H1 (cell line): ENCODE results near the gene RENBP. TPM values are rescaled to one million over a fixed set of nuclear protein-coding genes. Genes with fewer than 3 reads are reported as not detected.

Experiments used
- CTCF ChIA-PET: fragments of 300-600 bp; sonication (Branson Sonifier 250); formaldehyde crosslinking; loops from one replicate; lab custom pipeline; 2021; ENCODE audit not compliant: partially characterized antibody; lab: Charles Lee
- POLR2A ChIA-PET: fragments of 300-600 bp; sonication (Branson Sonifier 250); formaldehyde crosslinking; loops from one replicate; lab custom pipeline; 2021; ENCODE audit warnings: inconsistent platforms; ENCODE audit not compliant: partially characterized antibody; lab: Charles Lee
- DNase-seq, 2 experiments: peaks; one replicate each; pipeline versions ENCODE4 v3.0.0 to v3.0.0-alpha.2; 2010 to 2022; ENCODE audit warnings: low spot score in 2 of 2, low read depth in 1 of 2, mixed read lengths in 1 of 2
- FAIRE-seq: peaks from 2 replicates; lab custom pipeline; 2011; peaks lifted over from hg19 to GRCh38; lab: Jason Lieb, UNC
- H2AFZ ChIP-seq: 2 replicates; pipeline ENCODE4 v1.8.1; 2012; ENCODE audit warnings: low read length, inconsistent platforms
- H2AK5ac ChIP-seq: 2 replicates; pipeline ENCODE4 v1.6.1; 2013; ENCODE audit warnings: low read depth, low read length
- H2BK120ac ChIP-seq: replicated peaks from 2 replicates; pipeline ENCODE3; 2013; ENCODE audit warnings: low read depth, low read length, inconsistent platforms
- H2BK12ac ChIP-seq: 2 replicates; pipeline ENCODE4 v1.6.1; 2013; ENCODE audit warnings: low read depth, low read length
- H2BK15ac ChIP-seq: 2 replicates; pipeline ENCODE4 v1.6.1; 2013; ENCODE audit warnings: low read length
- H2BK20ac ChIP-seq: 2 replicates; pipeline ENCODE4 v1.6.1; 2013; ENCODE audit warnings: low read length
- H2BK5ac ChIP-seq: 2 replicates; pipeline ENCODE4 v1.6.1; 2013; ENCODE audit warnings: low read depth, low read length
- H3K14ac ChIP-seq: 2 replicates; pipeline ENCODE4 v1.6.1; 2013; ENCODE audit warnings: inconsistent platforms; ENCODE audit not compliant: insufficient read length
- H3K18ac ChIP-seq: 2 replicates; pipeline ENCODE4 v1.6.1; 2013; ENCODE audit warnings: low read length; ENCODE audit errors: extremely low read depth
- H3K23ac ChIP-seq: 2 replicates; pipeline ENCODE4 v1.6.1; 2013; ENCODE audit warnings: inconsistent platforms; ENCODE audit not compliant: insufficient read length
- H3K23me2 ChIP-seq: 2 replicates; pipeline ENCODE4 v1.6.1; 2013; ENCODE audit warnings: low read depth, low read length
- H3K27ac ChIP-seq: 2 replicates; pipeline ENCODE4 v1.6.1; 2011; ENCODE audit warnings: low read depth, low read length, inconsistent platforms
- H3K27me3 ChIP-seq, 4 experiments: replicated peaks in 1 of 4; 1 replicate in 1 of 4; 2 replicates in 3 of 4; pipeline versions ENCODE4 v1.6.1 to v1.8.1; 2011 to 2013; ENCODE audit warnings: low read length in 3 of 4, mild to moderate bottlenecking in 3 of 4, inconsistent platforms in 2 of 4, mixed read lengths in 2 of 4, moderate library complexity in 1 of 4; ENCODE audit not compliant: control insufficient read depth in 3 of 4, insufficient read depth in 3 of 4; ENCODE audit errors: extremely low read depth in 1 of 4
- H3K36me3 ChIP-seq, 4 experiments: 2 replicates each; pipeline versions ENCODE4 v1.6.1 to v1.8.1; 2011 to 2013; ENCODE audit warnings: mild to moderate bottlenecking in 4 of 4, low read length in 3 of 4, moderate library complexity in 2 of 4, control low read depth in 1 of 4, inconsistent platforms in 1 of 4; ENCODE audit not compliant: insufficient read depth in 4 of 4, control insufficient read depth in 2 of 4
- H3K4ac ChIP-seq: replicated peaks from 2 replicates; pipeline ENCODE3; 2013; ENCODE audit warnings: low read length, low read depth, mixed read lengths, inconsistent platforms; ENCODE audit not compliant: insufficient read length
- H3K4me1 ChIP-seq, 4 experiments: replicated peaks in 1 of 4; 1 replicate in 1 of 4; 2 replicates in 3 of 4; pipeline versions ENCODE4 v1.6.1 to v1.8.1; 2011 to 2013; ENCODE audit warnings: low read length in 3 of 4, inconsistent platforms in 2 of 4, mixed read lengths in 1 of 4; ENCODE audit not compliant: insufficient read depth in 4 of 4, control insufficient read depth in 3 of 4
- H3K4me2 ChIP-seq, 2 experiments: 2 replicates each; pipeline versions ENCODE4 v1.6.1 to v1.8.1; 2011 to 2013; ENCODE audit warnings: low read depth in 2 of 2, low read length in 2 of 2, control low read depth in 1 of 2, inconsistent platforms in 1 of 2, mild to moderate bottlenecking in 1 of 2; ENCODE audit not compliant: insufficient read depth in 1 of 2
- H3K4me3 ChIP-seq, 4 experiments: fragments of 200-600, 300-600 bp in 1 of 4; sonication (generic), shearing (Covaris generic), sonication (Bioruptor Twin) in 1 of 4; 2 replicates each; pipeline versions ENCODE4 v1.5.1 to v1.8.1; 2011 to 2016; ENCODE audit warnings: low read length in 4 of 4, low read depth in 3 of 4, control low read depth in 2 of 4, inconsistent platforms in 2 of 4, mild to moderate bottlenecking in 2 of 4, mixed read lengths in 1 of 4, moderate library complexity in 1 of 4; ENCODE audit not compliant: insufficient read depth in 2 of 4; ENCODE audit errors: extremely low read depth in 1 of 4
- H3K56ac ChIP-seq: replicated peaks from 2 replicates; pipeline ENCODE3; 2013; ENCODE audit warnings: low read depth, mild to moderate bottlenecking, mixed read lengths, low read length, inconsistent platforms; ENCODE audit not compliant: insufficient read length
- H3K79me1 ChIP-seq: 2 replicates; pipeline ENCODE4 v1.6.1; 2013; ENCODE audit warnings: low read depth, low read length, control low read depth
- H3K79me2 ChIP-seq, 2 experiments: 2 replicates each; pipeline versions ENCODE4 v1.6.1 to v1.8.1; 2012 to 2013; ENCODE audit warnings: low read length in 2 of 2, mild to moderate bottlenecking in 2 of 2, inconsistent platforms in 1 of 2; ENCODE audit not compliant: insufficient read depth in 2 of 2, control insufficient read depth in 1 of 2
- H3K9ac ChIP-seq, 4 experiments: replicated peaks in 1 of 4; 1 replicate in 1 of 4; 2 replicates in 3 of 4; pipeline versions ENCODE4 v1.6.1 to v1.8.1; 2011 to 2013; ENCODE audit warnings: low read depth in 3 of 4, low read length in 3 of 4, control low read depth in 2 of 4, mild to moderate bottlenecking in 2 of 4, moderate library complexity in 2 of 4, inconsistent platforms in 1 of 4; ENCODE audit errors: extremely low read depth in 1 of 4
- H3K9me3 ChIP-seq, 2 experiments: 2 replicates each; pipeline versions ENCODE4 v1.6.1 to v1.8.1; 2012 to 2013; ENCODE audit warnings: mild to moderate bottlenecking in 2 of 2, moderate library complexity in 2 of 2, control low read depth in 1 of 2, inconsistent platforms in 1 of 2, low read depth in 1 of 2, low read length in 1 of 2, mixed read lengths in 1 of 2; ENCODE audit not compliant: insufficient read depth in 2 of 2
- H4K20me1 ChIP-seq, 2 experiments: replicated peaks in 1 of 2; 2 replicates each; pipeline versions ENCODE3 to v1.8.1; 2011 to 2013; ENCODE audit warnings: inconsistent platforms in 2 of 2, low read length in 2 of 2, mild to moderate bottlenecking in 1 of 2; ENCODE audit not compliant: insufficient read depth in 2 of 2, control insufficient read depth in 1 of 2
- H4K5ac ChIP-seq: 2 replicates; pipeline ENCODE4 v1.6.1; 2013; ENCODE audit warnings: low read length, low read depth, mixed read lengths, inconsistent platforms; ENCODE audit not compliant: insufficient read length
- H4K8ac ChIP-seq: 2 replicates; pipeline ENCODE4 v1.8.0; 2013; ENCODE audit warnings: mild to moderate bottlenecking, moderate library complexity, low read length, inconsistent platforms; ENCODE audit not compliant: insufficient read depth; ENCODE audit errors: extremely low read depth
- H4K91ac ChIP-seq: replicated peaks from 2 replicates; pipeline ENCODE3; 2013; ENCODE audit warnings: low read length, mixed read lengths, inconsistent platforms; ENCODE audit not compliant: insufficient read length
- CEBPB ChIP-seq: IDR thresholded peaks from 2 replicates; pipeline ENCODE4 v1.6.1; 2012; ENCODE audit warnings: low read depth, low read length
- KDM1A ChIP-seq: fragments of 200-600, 300-600 bp; sonication (generic); IDR thresholded peaks from 2 replicates; pipeline ENCODE4 v1.7.1; 2016; ENCODE audit warnings: mild to moderate bottlenecking, low read length, borderline replicate concordance
- MAFK ChIP-seq: IDR thresholded peaks from 2 replicates; pipeline ENCODE4 v1.6.1; 2012; ENCODE audit warnings: low read depth, mild to moderate bottlenecking, improper control_type of control experiment, low read length
- PHF8 ChIP-seq: fragments of 200-600 bp; sonication (generic); conservative IDR thresholded peaks from 2 replicates; pipeline ENCODE4 v1.7.1; 2012; ENCODE audit warnings: low read depth, mild to moderate bottlenecking, inconsistent platforms, low read length, moderate library complexity
- RBBP5 ChIP-seq: IDR thresholded peaks from 2 replicates; pipeline ENCODE4 v1.7.1; 2012; ENCODE audit warnings: low read depth, mild to moderate bottlenecking, inconsistent platforms, low read length, moderate library complexity, borderline replicate concordance
- SP2 ChIP-seq: IDR thresholded peaks from 2 replicates; pipeline ENCODE4 v1.6.1; 2012; ENCODE audit warnings: mild to moderate bottlenecking, low read length, inconsistent platforms
- USF2 ChIP-seq: IDR thresholded peaks from 2 replicates; pipeline ENCODE4 v1.6.1; 2011; ENCODE audit warnings: low read length, improper control_type of control experiment
- YY1 ChIP-seq: IDR thresholded peaks from 2 replicates; pipeline ENCODE4 v1.6.1; 2011; ENCODE audit warnings: low read depth, mild to moderate bottlenecking, low read length
- WGBS, 2 experiments: shearing (Covaris generic) in 1 of 2; methylation state at CpG; one replicate each; pipeline versions ENCODE4 v1.1.6 to v1.1.7; 2013 to 2015; ENCODE audit warnings: low lambda C conversion rate in 2 of 2, mixed read lengths in 2 of 2, inconsistent platforms in 1 of 2, low coverage in 1 of 2, missing lambda C conversion rate in 1 of 2; ENCODE audit not compliant: insufficient replicate concordance in 2 of 2, insufficient coverage in 1 of 2, insufficient read length in 1 of 2; ENCODE audit errors: extremely low coverage in 1 of 2, missing lambda C conversion rate in 1 of 2; 5-methylcytosine and 5-hydroxymethylcytosine counted together
- polyA plus RNA-seq, 7 experiments: library from polyadenylated mRNA; depleted of rRNA in 3 of 7; stranded (reverse) in 5 of 7; unstranded in 2 of 7; fragments of >200 nt in 5 of 7; fragments of 200-250 nt in 2 of 7; gene quantifications; 1 replicate in 5 of 7; 2 replicates in 1 of 7; 4 replicates in 1 of 7; pipeline versions ENCODE4 v1.2.1 to v1.2.3, GENCODE V29; 2011 to 2013; ENCODE audit warnings: missing spikeins in 2 of 7, mixed read lengths in 2 of 7
- total RNA-seq: library from RNA; stranded (reverse); fragmentation: NEBNext Ultra II Directional; extraction: Animal tissue kit (Norgen Biotek cat#: 25700); gene quantifications from 2 replicates; pipeline ENCODE4 v1.2.1, GENCODE V29; 2021

The RENBP gene
- total and polyA plus RNA-seq, 2 of the 8 experiments (the other 6 are each of a cell fraction or from before 2014, with no cell fraction given) = 12.4 to 21.8 TPM

- no peak overlapping the region for H4K91ac ChIP-seq
- ChIA-PET CTCF (interaction anchor here (0.8 to 2.2 kb wide), 4 partner anchors 34 to 162 kb away, joined by 3 to 4 read pairs (median 4); no protein-coding TSS in a partner anchor), POLR2A (interaction anchor here (0.6 to 1.6 kb wide), 4 partner anchors 16 to 82 kb away, joined by 3 to 4 read pairs (median 3); no protein-coding TSS in a partner anchor)
- no peak overlapping the region for H3K18ac ChIP-seq
- peaks cover 8% of the 10 kb centered on the region; the same call in 1 of the 2 replicates for H3K23me2 ChIP-seq
- H3K4me2 ChIP-seq = no peak overlapping the region
- no peak overlapping the region for H3K23ac ChIP-seq
- DNase-seq (no peak), FAIRE-seq (no peak)
- H2BK20ac ChIP-seq = no peak overlapping the region
- H2AK5ac ChIP-seq = no peak overlapping the region
- no peak overlapping the region for H4K8ac ChIP-seq
- no peaks in the 10 kb centered on the region for H3K79me1 ChIP-seq
- H3K9ac ChIP-seq = no peak overlapping the region
- H3K9me3 ChIP-seq = no peaks in the 10 kb centered on the region
- no peak overlapping the region for H2BK15ac ChIP-seq
- no peak overlapping the region for H2BK120ac ChIP-seq
- H3K56ac ChIP-seq = no peak overlapping the region
- H3K4ac ChIP-seq = no peak overlapping the region
- H3K4me1 ChIP-seq = peaks cover 0 to 15% (median 6%) of the 10 kb centered on the region in 4 experiments; a peak in 5 of 7 replicates
- H2BK12ac ChIP-seq = no peak overlapping the region
- H3K79me2 ChIP-seq = no peaks in the 10 kb centered on the region
- H2BK5ac ChIP-seq = no peak overlapping the region
- no peak overlapping the region for H2AFZ ChIP-seq
- no peaks in the 10 kb centered on the region for H4K20me1 ChIP-seq
- H3K27me3 ChIP-seq = peaks cover 0 to 17% (median under 1%) of the 10 kb centered on the region in 4 experiments; a peak in 3 of 7 replicates
- no peak overlapping the region for H3K4me3 ChIP-seq
- 93% methylated on average over 6 of the region's 6 CpGs; no CpG with 5 or more reads in 1 of the 2 experiments for WGBS, 2 experiments
- no peaks in the 10 kb centered on the region for H3K36me3 ChIP-seq
- no peak overlapping the region for H3K14ac ChIP-seq
- H3K27ac ChIP-seq = no peak overlapping the region
- no peak overlapping the region for H4K5ac ChIP-seq
- no peak for TF ChIP-seq MAFK
- no peak for TF ChIP-seq PHF8
- no peak for TF ChIP-seq KDM1A
- TF ChIP-seq CEBPB = no peak
- TF ChIP-seq USF2 = no peak
- TF ChIP-seq YY1 = no peak
- TF ChIP-seq RBBP5 = no peak
- TF ChIP-seq SP2 = no peak
Observed at GRCh38 chrX:153889123-153889522, 55.3 kb downstream of the RENBP start.
